Endothelial cell of hepatic sinusoid (primary cell): Measurements from ENCODE around the gene VEPH1.

Source experiments
- in situ Hi-C: cut with HindIII; loops from 2 replicates; pipeline ENCODE4 v1.10.0; 2017; ENCODE audit warnings: low sequenced_read_pairs

VEPH1 gene

GRCh38 chr3:157280354-157280753, 222.9 kb downstream of the VEPH1 start:
- in situ Hi-C loops = no loop called here

- in situ Hi-C loops = no loop called here
These were observed 224.0 kb downstream of the VEPH1 start for GRCh38 chr3:157279237-157279636.

GRCh38 chr3:157276801-157277200, 226.4 kb downstream of the VEPH1 start:
- in situ Hi-C loops = no loop called here

- in situ Hi-C loops = no loop called here
These were observed 227.4 kb downstream of the VEPH1 start for GRCh38 chr3:157275832-157276231.

- in situ Hi-C loops = no loop called here
These were observed 228.5 kb downstream of the VEPH1 start for GRCh38 chr3:157274644-157275137.

GRCh38 chr3:157271283-157271882, 231.8 kb downstream of the VEPH1 start:
- in situ Hi-C loops = no loop called here

- in situ Hi-C loops = no loop called here
These were observed 235.2 kb downstream of the VEPH1 start for GRCh38 chr3:157268026-157268425.

- in situ Hi-C loops = no loop called here
These were observed 237.3 kb downstream of the VEPH1 start for GRCh38 chr3:157265931-157266330.

- in situ Hi-C loops = no loop called here
These were observed 240.2 kb downstream of the VEPH1 start for GRCh38 chr3:157263027-157263426.

GRCh38 chr3:157261000-157261399, 242.2 kb downstream of the VEPH1 start:
- in situ Hi-C loops = no loop called here

GRCh38 chr3:157259825-157260224, 243.4 kb downstream of the VEPH1 start:
- in situ Hi-C loops = no loop called here

- in situ Hi-C loops = no loop called here
These were observed 246.1 kb downstream of the VEPH1 start for GRCh38 chr3:157257101-157257500.

- in situ Hi-C loops = no loop called here
These were observed 247.4 kb downstream of the VEPH1 start for GRCh38 chr3:157255797-157256196.

- in situ Hi-C loops = no loop called here
These were observed 251.5 kb downstream of the VEPH1 start for GRCh38 chr3:157251685-157252084.

GRCh38 chr3:157249606-157250005, 253.6 kb downstream of the VEPH1 start:
- in situ Hi-C loops = no loop called here

GRCh38 chr3:157248590-157249422, 254.4 kb downstream of the VEPH1 start:
- in situ Hi-C loops = no loop called here

- in situ Hi-C loops = no loop called here
These were observed 255.8 kb downstream of the VEPH1 start for GRCh38 chr3:157247391-157247790.

GRCh38 chr3:157242836-157243235, 260.4 kb downstream of the VEPH1 start:
- in situ Hi-C loops = no loop called here

GRCh38 chr3:157241599-157241998, 261.6 kb downstream of the VEPH1 start:
- in situ Hi-C loops = no loop called here

- in situ Hi-C loops = no loop called here
These were observed 262.8 kb downstream of the VEPH1 start for GRCh38 chr3:157240408-157240807.

- in situ Hi-C loops = no loop called here
These were observed 264.0 kb downstream of the VEPH1 start for GRCh38 chr3:157239082-157239704.

- in situ Hi-C loops = no loop called here
These were observed 264.8 kb downstream of the VEPH1 start for GRCh38 chr3:157238457-157238856.
